ENCODE measurements around the gene TBL1X.

DNA sequence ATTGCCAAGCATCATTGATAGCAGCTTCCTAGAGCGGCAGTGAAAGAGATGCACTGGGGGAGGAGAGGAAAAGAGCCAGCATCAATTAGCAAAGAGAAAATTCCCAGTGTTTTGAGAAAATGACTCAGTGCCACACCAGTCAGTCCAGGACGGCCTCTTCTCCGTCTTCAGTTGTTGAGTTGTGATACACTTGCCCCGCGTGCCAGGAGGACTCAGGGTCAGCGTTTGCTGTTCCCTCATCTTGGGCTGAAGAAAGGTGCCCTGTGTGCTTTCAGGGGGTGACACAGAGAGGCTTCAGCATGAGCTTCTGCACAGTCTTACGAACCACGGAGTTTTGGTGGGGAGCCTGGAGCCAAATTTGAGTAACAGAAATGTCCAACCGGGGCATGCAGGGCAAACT is 218.5 kb downstream of the TBL1X start:
- TF ChIP-seq CTCF (IDR thresholded peaks at IDR 0.05) (no peak), POLR2A (IDR thresholded peaks at IDR 0.05) (no peak)
